SK-N-SH (cell line): Measurements from ENCODE around the gene ABCF3. TPM values are rescaled to one million over a fixed set of nuclear protein-coding genes. Genes with fewer than 3 reads are reported as not detected.

Experiments
- CTCF ChIA-PET: fragments of 300-600, 350-600 bp; formaldehyde crosslinking; extraction: SDS; loops from one replicate; lab custom pipeline; 2021; lab: Yijun Ruan, JAX
- POLR2A ChIA-PET: fragments of 350-600 bp; sonication (Branson Sonifier 250); formaldehyde crosslinking; extraction: SDS; loops from one replicate; lab custom pipeline; 2020; ENCODE audit warnings: antibody characterized with exemption, inconsistent platforms; lab: Yijun Ruan, JAX
- DNase-seq: peaks from one replicate; pipeline ENCODE4 v3.0.0; 2012
- H2AFZ ChIP-seq: fragments of 200-600 bp; sonication (generic); 2 replicates; pipeline ENCODE4 v1.8.1; 2016; ENCODE audit warnings: antibody characterized with exemption, mild to moderate bottlenecking, low read depth
- H3F3A ChIP-seq: fragments of 200-600 bp; sonication (generic); replicated peaks from 2 replicates; pipeline ENCODE3; 2016; ENCODE audit warnings: antibody characterized with exemption, mild to moderate bottlenecking; ENCODE audit not compliant: insufficient read depth
- H3K27ac ChIP-seq, 2 experiments: fragments of 200-500 bp in 1 of 2; fragments of 200-600 bp in 1 of 2; sonication (Bioruptor generic) in 1 of 2; sonication (generic), shearing (Covaris generic) in 1 of 2; 2 replicates each; pipeline versions ENCODE4 v1.5.1 to v1.6.1; 2014 to 2016; ENCODE audit warnings: low read depth in 2 of 2, inconsistent platforms in 1 of 2, low read length in 1 of 2, mild to moderate bottlenecking in 1 of 2, mixed read lengths in 1 of 2
- H3K27me3 ChIP-seq: fragments of 200-600 bp; sonication (generic), shearing (Covaris generic); 2 replicates; pipeline ENCODE4 v1.6.1; 2016; ENCODE audit warnings: mixed run types; ENCODE audit not compliant: insufficient read depth
- H3K36me3 ChIP-seq, 2 experiments: fragments of 200-500 bp in 1 of 2; fragments of 200-600 bp in 1 of 2; sonication (Bioruptor generic) in 1 of 2; sonication (generic) in 1 of 2; replicated peaks in 1 of 2; 2 replicates each; pipeline versions ENCODE3 to v1.5.1; 2014 to 2016; ENCODE audit warnings: low read length in 1 of 2, mild to moderate bottlenecking in 1 of 2; ENCODE audit not compliant: insufficient read depth in 2 of 2, control insufficient read depth in 1 of 2
- H3K4me1 ChIP-seq, 2 experiments: fragments of 200-500 bp in 1 of 2; fragments of 200-600 bp in 1 of 2; sonication (Bioruptor generic) in 1 of 2; sonication (generic), shearing (Covaris generic) in 1 of 2; 2 replicates each; pipeline versions ENCODE4 v1.5.1 to v1.6.1; 2014 to 2016; ENCODE audit warnings: low read depth in 1 of 2, low read length in 1 of 2, mixed run types in 1 of 2; ENCODE audit not compliant: insufficient read depth in 2 of 2, control insufficient read depth in 1 of 2
- H3K4me2 ChIP-seq: fragments of 200-600 bp; sonication (generic), shearing (Covaris generic); 2 replicates; pipeline ENCODE4 v1.6.1; 2017; ENCODE audit warnings: mixed run types
- H3K4me3 ChIP-seq, 2 experiments: fragments of 200-500 bp in 1 of 2; fragments of 200-600 bp in 1 of 2; sonication (Bioruptor generic) in 1 of 2; sonication (generic), shearing (Covaris generic) in 1 of 2; 2 replicates each; pipeline versions ENCODE4 v1.5.1 to v1.8.1; 2014 to 2016; ENCODE audit warnings: low read depth in 2 of 2, inconsistent platforms in 1 of 2, low read length in 1 of 2, mild to moderate bottlenecking in 1 of 2, mixed read lengths in 1 of 2, moderate library complexity in 1 of 2
- H3K79me2 ChIP-seq: fragments of 200-600 bp; sonication (generic); 2 replicates; pipeline ENCODE4 v1.8.1; 2017; ENCODE audit warnings: mild to moderate bottlenecking; ENCODE audit not compliant: insufficient read depth
- H3K9ac ChIP-seq: fragments of 200-600 bp; sonication (generic); 2 replicates; pipeline ENCODE4 v1.6.1; 2017; ENCODE audit warnings: mixed run types
- H3K9me2 ChIP-seq: fragments of 200-600 bp; sonication (generic); 2 replicates; pipeline ENCODE4 v1.6.1; 2017; ENCODE audit warnings: mixed run types
- H3K9me3 ChIP-seq: fragments of 200-600 bp; sonication (generic); 2 replicates; pipeline ENCODE4 v1.6.1; 2017; ENCODE audit warnings: mixed run types, mild to moderate bottlenecking, moderate library complexity
- H4K20me1 ChIP-seq: fragments of 200-600 bp; sonication (generic); 2 replicates; pipeline ENCODE4 v1.6.1; 2017; ENCODE audit warnings: mild to moderate bottlenecking, mixed run types; ENCODE audit not compliant: insufficient read depth
- EP300 ChIP-seq, 2 experiments: IDR thresholded peaks; 2 replicates each; pipeline versions ENCODE4 v1.4.0 to v1.6.1; 2012; ENCODE audit warnings: borderline replicate concordance in 1 of 2, low read depth in 1 of 2, low read length in 1 of 2
- EZH2phosphoT487 ChIP-seq: fragments of 200-600 bp; sonication (generic); IDR thresholded peaks from 2 replicates; pipeline ENCODE4 v1.6.1; 2017; ENCODE audit warnings: low read depth, mixed run types, mild to moderate bottlenecking, antibody characterized with exemption, moderate library complexity, borderline replicate concordance
- FOXJ3 ChIP-seq: sonication (generic); formaldehyde crosslinking; IDR thresholded peaks from 2 replicates; pipeline ENCODE4 v1.5.1; 2020; ENCODE audit warnings: mild to moderate bottlenecking, missing genetic modification reagents
- FOXM1 ChIP-seq: IDR thresholded peaks from 2 replicates; pipeline ENCODE4 v1.4.0; 2012; ENCODE audit warnings: low read depth, mild to moderate bottlenecking
- JUND ChIP-seq: IDR thresholded peaks from 2 replicates; pipeline ENCODE4 v1.4.0; 2012
- MXI1 ChIP-seq: IDR thresholded peaks from 2 replicates; pipeline ENCODE4 v1.6.1; 2012; ENCODE audit warnings: mild to moderate bottlenecking, low read depth, low read length, improper control_type of control experiment
- NFIC ChIP-seq: IDR thresholded peaks from 2 replicates; pipeline ENCODE4 v1.4.0; 2012; ENCODE audit warnings: borderline replicate concordance
- NRF1 ChIP-seq: IDR thresholded peaks from 2 replicates; pipeline ENCODE4 v1.6.1; 2012; ENCODE audit warnings: low read depth, mild to moderate bottlenecking, low read length
- RCOR1 ChIP-seq: fragments of 150-350 bp; IDR thresholded peaks from 2 replicates; pipeline ENCODE4 v1.6.1; 2017; ENCODE audit warnings: antibody characterized with exemption, low read length
- TCF12 ChIP-seq: IDR thresholded peaks from 2 replicates; pipeline ENCODE4 v1.4.0; 2012
- YY1 ChIP-seq: IDR thresholded peaks from 2 replicates; pipeline ENCODE4 v1.4.0; 2012; ENCODE audit warnings: low read depth, mild to moderate bottlenecking
- WGBS: methylation state at CpG from one replicate; pipeline ENCODE4 v1.1.6; 2017; ENCODE audit warnings: low lambda C conversion rate; 5-methylcytosine and 5-hydroxymethylcytosine counted together
- polyA plus RNA-seq, 3 experiments: library from polyadenylated mRNA; depleted of rRNA; stranded (reverse); fragments of >200 nt; gene quantifications; 2 replicates each; pipeline ENCODE4 v1.2.3, GENCODE V29; 2012
- TF ChIP-seq, protein P1 (sequence below): IDR thresholded peaks from 2 replicates; pipeline ENCODE4 v1.6.1; 2012; ENCODE audit warnings: mild to moderate bottlenecking, low read depth, low read length, moderate library complexity
- TF ChIP-seq, protein P2 (sequence below): IDR thresholded peaks from 2 replicates; pipeline ENCODE4 v1.4.0; 2012; ENCODE audit warnings: low read depth
- TF ChIP-seq, protein P3 (sequence below): IDR thresholded peaks from 2 replicates; pipeline ENCODE4; 2012

ABCF3 gene
- polyA plus RNA-seq, 1 of the 3 experiments (the other 2 are of a cell fraction): 55.6 TPM

- DNase-seq: no peak
- Histone ChIP-seq H3K4me1 (no peaks in the 10 kb centered on the region), H3K4me2 (no peak overlapping the region), H3K36me3 (no peaks in the 10 kb centered on the region), H3K27ac (no peak overlapping the region), H3K79me2 (no peaks in the 10 kb centered on the region), H3K4me3 (no peak overlapping the region), H3K9ac (no peak overlapping the region), H3K9me3 (no peaks in the 10 kb centered on the region), H4K20me1 (no peaks in the 10 kb centered on the region), H3F3A (no peaks in the 10 kb centered on the region), H2AFZ (no peak overlapping the region), H3K9me2 (no peaks in the 10 kb centered on the region), H3K27me3 (peaks cover 15% of the 10 kb centered on the region)
- ChIA-PET CTCF (interaction anchor here (0.9 to 2.3 kb wide), 2 partner anchors 24 to 27 kb away, joined by 3 to 6 read pairs; no protein-coding TSS in a partner anchor), POLR2A (no interaction called here)
- TF ChIP-seq JUND: no peak
- TF ChIP-seq, protein P1, sequence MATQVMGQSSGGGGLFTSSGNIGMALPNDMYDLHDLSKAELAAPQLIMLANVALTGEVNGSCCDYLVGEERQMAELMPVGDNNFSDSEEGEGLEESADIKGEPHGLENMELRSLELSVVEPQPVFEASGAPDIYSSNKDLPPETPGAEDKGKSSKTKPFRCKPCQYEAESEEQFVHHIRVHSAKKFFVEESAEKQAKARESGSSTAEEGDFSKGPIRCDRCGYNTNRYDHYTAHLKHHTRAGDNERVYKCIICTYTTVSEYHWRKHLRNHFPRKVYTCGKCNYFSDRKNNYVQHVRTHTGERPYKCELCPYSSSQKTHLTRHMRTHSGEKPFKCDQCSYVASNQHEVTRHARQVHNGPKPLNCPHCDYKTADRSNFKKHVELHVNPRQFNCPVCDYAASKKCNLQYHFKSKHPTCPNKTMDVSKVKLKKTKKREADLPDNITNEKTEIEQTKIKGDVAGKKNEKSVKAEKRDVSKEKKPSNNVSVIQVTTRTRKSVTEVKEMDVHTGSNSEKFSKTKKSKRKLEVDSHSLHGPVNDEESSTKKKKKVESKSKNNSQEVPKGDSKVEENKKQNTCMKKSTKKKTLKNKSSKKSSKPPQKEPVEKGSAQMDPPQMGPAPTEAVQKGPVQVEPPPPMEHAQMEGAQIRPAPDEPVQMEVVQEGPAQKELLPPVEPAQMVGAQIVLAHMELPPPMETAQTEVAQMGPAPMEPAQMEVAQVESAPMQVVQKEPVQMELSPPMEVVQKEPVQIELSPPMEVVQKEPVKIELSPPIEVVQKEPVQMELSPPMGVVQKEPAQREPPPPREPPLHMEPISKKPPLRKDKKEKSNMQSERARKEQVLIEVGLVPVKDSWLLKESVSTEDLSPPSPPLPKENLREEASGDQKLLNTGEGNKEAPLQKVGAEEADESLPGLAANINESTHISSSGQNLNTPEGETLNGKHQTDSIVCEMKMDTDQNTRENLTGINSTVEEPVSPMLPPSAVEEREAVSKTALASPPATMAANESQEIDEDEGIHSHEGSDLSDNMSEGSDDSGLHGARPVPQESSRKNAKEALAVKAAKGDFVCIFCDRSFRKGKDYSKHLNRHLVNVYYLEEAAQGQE: no peak
- no peak for TF ChIP-seq FOXJ3 (CRISPR knock-in tag)
- TF ChIP-seq RCOR1: no peak
- no peak for TF ChIP-seq TCF12
- TF ChIP-seq NRF1: no peak
- no peak for TF ChIP-seq EP300 (IDR thresholded peaks at IDR 0.05; ENCODE audit: borderline replicate concordance in 1 of 2, low read depth in 1 of 2, low read length in 1 of 2)
- TF ChIP-seq, protein P2, sequence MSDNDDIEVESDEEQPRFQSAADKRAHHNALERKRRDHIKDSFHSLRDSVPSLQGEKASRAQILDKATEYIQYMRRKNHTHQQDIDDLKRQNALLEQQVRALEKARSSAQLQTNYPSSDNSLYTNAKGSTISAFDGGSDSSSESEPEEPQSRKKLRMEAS: no peak
- TF ChIP-seq YY1: no peak
- no peak for TF ChIP-seq EZH2phosphoT487
- no peak for TF ChIP-seq MXI1
- no peak for TF ChIP-seq NFIC
- TF ChIP-seq, protein P3, sequence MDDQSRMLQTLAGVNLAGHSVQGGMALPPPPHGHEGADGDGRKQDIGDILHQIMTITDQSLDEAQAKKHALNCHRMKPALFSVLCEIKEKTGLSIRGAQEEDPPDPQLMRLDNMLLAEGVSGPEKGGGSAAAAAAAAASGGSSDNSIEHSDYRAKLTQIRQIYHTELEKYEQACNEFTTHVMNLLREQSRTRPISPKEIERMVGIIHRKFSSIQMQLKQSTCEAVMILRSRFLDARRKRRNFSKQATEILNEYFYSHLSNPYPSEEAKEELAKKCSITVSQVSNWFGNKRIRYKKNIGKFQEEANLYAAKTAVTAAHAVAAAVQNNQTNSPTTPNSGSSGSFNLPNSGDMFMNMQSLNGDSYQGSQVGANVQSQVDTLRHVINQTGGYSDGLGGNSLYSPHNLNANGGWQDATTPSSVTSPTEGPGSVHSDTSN: no peak
- no peak for TF ChIP-seq FOXM1
- 77% methylated on average over 7 of the region's 8 CpGs for WGBS
Measured at GRCh38 chr3:184203526-184203925, 17.5 kb downstream of the ABCF3 start.
